ENCODE measurements around the gene FADS1.

The FADS1 gene

DNA sequence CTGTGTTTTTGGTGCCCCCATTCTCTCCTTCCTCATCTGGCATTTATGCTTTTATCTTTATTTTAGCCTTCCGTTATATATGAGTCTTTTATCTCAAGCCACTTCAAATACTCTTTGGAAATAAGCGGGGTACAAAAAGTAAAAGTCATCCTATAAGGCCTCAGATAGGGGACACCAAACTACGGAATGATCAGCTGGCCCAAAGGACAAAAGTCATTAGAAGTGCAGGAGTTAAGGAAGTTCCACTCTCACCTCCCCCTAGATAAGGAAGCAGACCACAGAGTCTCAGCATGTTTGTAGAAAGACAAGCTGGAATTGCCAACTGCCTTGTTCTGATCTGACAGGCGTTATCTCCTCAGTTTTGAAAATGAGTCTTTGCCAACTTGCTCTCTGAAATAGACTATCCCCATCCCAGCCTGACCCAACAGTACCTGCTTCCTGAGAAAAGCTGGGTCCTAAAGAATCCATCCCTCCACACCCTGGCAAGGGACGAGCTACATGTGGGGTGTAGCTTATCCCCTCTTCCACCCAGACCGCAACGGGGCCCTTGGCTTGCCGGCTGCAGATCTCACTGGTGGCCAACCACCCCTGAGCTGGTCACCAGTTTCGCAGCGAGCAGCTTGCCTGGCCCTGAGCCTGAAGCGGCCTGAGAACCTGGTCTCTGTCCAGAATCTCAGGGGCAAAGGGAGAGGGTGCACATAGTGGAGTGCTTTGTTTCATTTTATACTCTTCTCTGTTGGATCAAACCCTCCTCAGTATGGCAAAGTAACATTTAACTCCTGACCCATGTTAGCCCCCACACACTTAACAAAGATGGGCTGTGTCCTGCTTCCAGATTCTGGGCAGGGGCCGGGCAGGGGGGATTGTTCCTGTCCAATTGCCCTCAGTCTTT, 25.1 kb upstream of the FADS1 start:
- no peaks in the 10 kb centered on the region for H3K9me3 ChIP-seq (ENCODE audit: control insufficient read depth, low read depth, low read length)
- H3K27ac ChIP-seq (ENCODE audit: low read length), result no peak overlapping the region
- H3K4me1 ChIP-seq (ENCODE audit: control insufficient read depth, low read depth, low read length), result no peaks in the 10 kb centered on the region
- no peak overlapping the region for H3K9ac ChIP-seq (ENCODE audit: low read length)
- no peaks in the 10 kb centered on the region for H3K27me3 ChIP-seq (ENCODE audit: control insufficient read depth, insufficient read depth, low read length)
- H3K4me3 ChIP-seq (ENCODE audit: low read length), result no peak overlapping the region
- H3K36me3 ChIP-seq (ENCODE audit: control insufficient read depth, low read depth, low read length), result peaks cover 91% of the 10 kb centered on the region

DNA sequence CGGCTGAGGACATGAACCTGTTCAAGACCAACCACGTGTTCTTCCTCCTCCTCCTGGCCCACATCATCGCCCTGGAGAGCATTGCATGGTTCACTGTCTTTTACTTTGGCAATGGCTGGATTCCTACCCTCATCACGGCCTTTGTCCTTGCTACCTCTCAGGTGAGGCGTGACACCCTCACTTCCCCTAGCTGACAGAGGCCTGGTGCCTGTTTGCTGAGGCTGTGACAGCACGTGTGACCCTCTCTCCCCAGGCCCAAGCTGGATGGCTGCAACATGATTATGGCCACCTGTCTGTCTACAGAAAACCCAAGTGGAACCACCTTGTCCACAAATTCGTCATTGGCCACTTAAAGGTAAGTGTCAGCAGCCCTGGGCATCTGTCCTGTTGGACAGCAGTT, 23.6 kb upstream of the FADS1 start:
- H3K36me3 ChIP-seq (ENCODE audit: control insufficient read depth, low read depth, low read length), result peaks cover 80% of the 10 kb centered on the region
- H3K27ac ChIP-seq (ENCODE audit: low read length), result no peak overlapping the region
- peaks cover 3% of the 10 kb centered on the region for H3K4me1 ChIP-seq (ENCODE audit: control insufficient read depth, low read depth, low read length)
- no peaks in the 10 kb centered on the region for H3K27me3 ChIP-seq (ENCODE audit: control insufficient read depth, insufficient read depth, low read length)
- H3K9me3 ChIP-seq (ENCODE audit: control insufficient read depth, low read depth, low read length), result no peaks in the 10 kb centered on the region
- H3K9ac ChIP-seq (ENCODE audit: low read length), result no peak overlapping the region
- no peak overlapping the region for H3K4me3 ChIP-seq (ENCODE audit: low read length)

DNA sequence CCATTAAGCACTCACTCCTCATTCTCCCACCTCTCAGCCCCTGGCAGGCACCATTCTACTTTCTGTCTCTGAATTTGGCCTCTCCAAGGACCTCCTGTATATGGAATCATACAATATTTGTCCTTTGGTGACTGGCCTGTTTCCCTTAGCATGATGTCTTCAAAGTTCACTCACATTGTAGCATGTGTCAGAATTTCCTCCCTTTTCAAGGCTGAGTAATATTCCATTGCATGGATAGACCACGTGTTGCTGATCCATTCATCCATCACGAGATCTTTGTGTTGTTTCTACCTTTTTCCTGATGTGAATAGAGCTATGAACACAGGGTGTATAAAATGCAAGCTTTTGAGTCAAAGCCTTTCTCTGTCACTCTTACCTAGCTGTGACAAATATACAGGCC, 22.9 kb upstream of the FADS1 start:
- Histone ChIP-seq H3K9ac (ENCODE audit: low read length) (no peak overlapping the region), H3K9me3 (ENCODE audit: control insufficient read depth, low read depth, low read length) (no peaks in the 10 kb centered on the region), H3K27me3 (ENCODE audit: control insufficient read depth, insufficient read depth, low read length) (no peaks in the 10 kb centered on the region), H3K4me1 (ENCODE audit: control insufficient read depth, low read depth, low read length) (peaks cover 6% of the 10 kb centered on the region), H3K36me3 (ENCODE audit: control insufficient read depth, low read depth, low read length) (peaks cover 74% of the 10 kb centered on the region), H3K27ac (ENCODE audit: low read length) (no peak overlapping the region), H3K4me3 (ENCODE audit: low read length) (no peak overlapping the region)

DNA sequence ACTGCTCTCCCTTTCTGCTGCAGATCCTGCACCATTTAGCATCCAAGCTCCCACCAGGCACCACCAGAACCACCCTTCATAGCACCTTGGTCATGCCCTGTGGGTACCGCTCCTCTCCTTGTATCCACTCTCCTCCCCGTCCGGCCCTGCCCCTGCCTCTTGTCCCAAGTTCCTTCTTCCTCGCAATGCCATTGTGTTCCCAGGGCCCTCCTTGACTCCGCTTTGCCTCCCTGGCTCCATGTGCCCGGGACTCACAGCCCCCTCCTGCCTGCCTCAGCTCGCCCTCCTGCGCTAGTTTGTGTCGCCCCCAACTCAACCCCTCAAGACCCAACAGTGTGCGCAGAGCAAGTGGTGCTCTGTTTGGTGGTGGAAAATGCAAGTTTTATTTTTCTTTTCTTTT, 22.1 kb upstream of the FADS1 start:
- Histone ChIP-seq H3K36me3 (ENCODE audit: control insufficient read depth, low read depth, low read length) (peaks cover 66% of the 10 kb centered on the region), H3K9ac (ENCODE audit: low read length) (no peak overlapping the region), H3K4me1 (ENCODE audit: control insufficient read depth, low read depth, low read length) (peaks cover 13% of the 10 kb centered on the region), H3K27ac (ENCODE audit: low read length) (no peak overlapping the region), H3K9me3 (ENCODE audit: control insufficient read depth, low read depth, low read length) (no peaks in the 10 kb centered on the region), H3K4me3 (ENCODE audit: low read length) (no peak overlapping the region), H3K27me3 (ENCODE audit: control insufficient read depth, insufficient read depth, low read length) (no peaks in the 10 kb centered on the region)

DNA sequence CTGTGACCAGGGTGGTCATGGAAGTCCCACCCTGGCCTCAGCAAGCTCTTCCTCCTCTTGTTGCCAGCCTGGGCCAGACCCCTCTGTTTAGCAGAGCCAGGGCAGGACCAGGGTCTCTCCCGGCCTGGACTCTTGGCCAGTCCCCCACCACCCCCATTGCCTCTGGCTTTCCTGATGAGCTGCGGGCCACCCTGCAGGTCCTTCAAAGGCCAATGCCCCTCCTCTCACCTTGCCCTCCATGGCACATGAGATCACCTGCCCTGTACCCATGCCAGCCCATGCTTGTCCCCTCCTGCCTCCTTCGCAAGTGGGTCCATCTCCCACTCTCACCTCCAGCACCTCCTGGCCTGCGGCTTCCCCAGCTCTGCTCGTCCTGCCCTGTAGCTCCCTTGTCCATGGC, 21.7 kb upstream of the FADS1 start:
- Histone ChIP-seq H3K27ac (ENCODE audit: low read length) (no peak overlapping the region), H3K9me3 (ENCODE audit: control insufficient read depth, low read depth, low read length) (no peaks in the 10 kb centered on the region), H3K4me3 (ENCODE audit: low read length) (no peak overlapping the region), H3K36me3 (ENCODE audit: control insufficient read depth, low read depth, low read length) (peaks cover 61% of the 10 kb centered on the region), H3K27me3 (ENCODE audit: control insufficient read depth, insufficient read depth, low read length) (no peaks in the 10 kb centered on the region), H3K9ac (ENCODE audit: low read length) (no peak overlapping the region), H3K4me1 (ENCODE audit: control insufficient read depth, low read depth, low read length) (peaks cover 17% of the 10 kb centered on the region)

DNA sequence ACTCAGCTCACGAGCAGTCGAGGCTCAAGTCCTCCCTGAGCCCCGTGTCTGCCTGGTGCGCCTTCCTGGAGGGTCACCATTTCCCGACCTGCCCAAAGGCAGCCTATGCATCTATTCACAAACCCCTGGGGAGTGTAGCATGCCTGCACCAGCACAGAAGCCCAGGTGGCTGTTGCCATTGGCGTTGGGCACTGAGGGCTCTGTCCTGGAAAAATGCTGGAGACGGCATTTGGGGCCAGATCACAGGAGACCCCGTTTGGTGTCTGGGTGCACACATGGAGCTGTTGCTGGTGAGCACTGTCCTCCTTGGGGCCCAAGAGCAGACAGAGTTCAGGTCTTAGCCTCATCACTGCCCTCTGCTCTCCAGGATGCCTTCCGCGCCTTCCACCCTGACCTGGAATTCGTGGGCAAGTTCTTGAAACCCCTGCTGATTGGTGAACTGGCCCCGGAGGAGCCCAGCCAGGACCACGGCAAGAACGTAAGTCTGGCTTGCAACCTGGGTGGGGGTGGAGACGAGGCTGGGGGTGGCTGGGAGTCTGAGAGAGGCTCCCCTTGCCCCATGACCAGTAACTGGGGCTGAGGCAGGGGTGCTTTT, 20.7 kb upstream of the FADS1 start:
- Histone ChIP-seq H3K4me1 (ENCODE audit: control insufficient read depth, low read depth, low read length) (peaks cover 27% of the 10 kb centered on the region), H3K4me3 (ENCODE audit: low read length) (no peak overlapping the region), H3K9me3 (ENCODE audit: control insufficient read depth, low read depth, low read length) (no peaks in the 10 kb centered on the region), H3K27ac (ENCODE audit: low read length) (no peak overlapping the region), H3K27me3 (ENCODE audit: control insufficient read depth, insufficient read depth, low read length) (no peaks in the 10 kb centered on the region), H3K36me3 (ENCODE audit: control insufficient read depth, low read depth, low read length) (peaks cover 55% of the 10 kb centered on the region), H3K9ac (ENCODE audit: low read length) (no peak overlapping the region)

DNA sequence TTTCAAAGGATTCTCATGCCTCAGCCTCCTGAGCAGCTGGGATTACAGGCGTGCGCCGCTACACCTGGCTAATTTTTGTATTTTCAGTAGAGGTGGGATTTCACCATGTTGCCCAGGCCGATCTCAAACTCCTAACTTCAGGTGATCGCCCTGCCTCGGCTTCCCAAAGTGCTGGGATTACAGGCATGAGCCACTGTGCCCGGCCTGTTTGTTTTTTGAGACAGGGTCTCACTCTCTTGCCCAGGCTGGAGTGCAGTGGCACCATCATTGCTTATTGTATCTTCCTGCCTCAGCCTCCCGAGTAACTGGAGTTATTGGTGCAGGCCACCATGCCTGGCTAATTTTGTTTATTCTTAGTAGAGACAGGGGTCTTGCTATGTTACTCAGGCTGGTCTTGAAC, 19.4 kb upstream of the FADS1 start:
- no peaks in the 10 kb centered on the region for H3K27me3 ChIP-seq (ENCODE audit: control insufficient read depth, insufficient read depth, low read length)
- H3K36me3 ChIP-seq (ENCODE audit: control insufficient read depth, low read depth, low read length), result peaks cover 47% of the 10 kb centered on the region
- no peak overlapping the region for H3K4me3 ChIP-seq (ENCODE audit: low read length)
- no peak overlapping the region for H3K27ac ChIP-seq (ENCODE audit: low read length)
- no peak overlapping the region for H3K9ac ChIP-seq (ENCODE audit: low read length)
- no peaks in the 10 kb centered on the region for H3K9me3 ChIP-seq (ENCODE audit: control insufficient read depth, low read depth, low read length)
- H3K4me1 ChIP-seq (ENCODE audit: control insufficient read depth, low read depth, low read length), result peaks cover 38% of the 10 kb centered on the region

DNA sequence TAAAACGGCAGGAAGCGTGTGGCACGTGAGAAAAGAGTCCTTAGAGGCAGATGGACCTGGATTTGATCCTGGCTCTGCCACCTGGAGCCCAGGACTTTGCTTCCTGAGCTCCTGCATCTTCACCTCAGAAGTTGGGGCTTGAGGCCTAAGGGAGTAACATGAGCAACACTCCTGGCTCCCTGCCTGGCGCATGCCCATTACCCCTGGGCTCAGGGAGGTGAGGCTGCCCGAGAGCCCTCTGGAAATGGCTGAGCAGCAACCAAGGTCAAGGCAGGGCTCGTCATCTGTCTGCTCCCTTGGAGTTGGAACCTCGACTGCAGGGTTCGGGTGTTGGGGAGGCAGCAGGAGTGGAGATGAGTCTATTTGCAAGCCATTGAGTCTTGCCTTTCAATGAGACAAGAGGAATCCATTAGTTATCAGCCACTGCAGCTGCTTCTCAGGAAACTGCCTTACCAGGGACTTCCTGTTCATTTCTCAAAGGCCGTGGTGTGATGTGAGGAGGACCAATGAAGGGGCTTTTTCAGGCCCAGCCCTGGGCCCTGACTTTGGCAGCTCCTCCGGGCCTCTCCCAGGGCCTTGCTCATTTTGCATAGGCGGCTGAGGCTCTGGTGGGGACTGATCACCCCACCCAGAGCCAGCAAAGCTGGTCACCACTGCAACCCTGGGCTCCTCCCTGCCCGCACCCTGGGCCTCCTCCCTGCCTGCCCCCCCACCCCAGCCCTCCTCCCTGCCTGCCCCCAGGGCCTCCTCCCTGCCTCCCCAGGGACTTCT, 17.7 kb upstream of the FADS1 start:
- Histone ChIP-seq H3K4me1 (ENCODE audit: control insufficient read depth, low read depth, low read length) (peaks cover 54% of the 10 kb centered on the region), H3K27me3 (ENCODE audit: control insufficient read depth, insufficient read depth, low read length) (no peaks in the 10 kb centered on the region), H3K9ac (ENCODE audit: low read length) (no peak overlapping the region), H3K9me3 (ENCODE audit: control insufficient read depth, low read depth, low read length) (no peaks in the 10 kb centered on the region), H3K36me3 (ENCODE audit: control insufficient read depth, low read depth, low read length) (peaks cover 30% of the 10 kb centered on the region), H3K4me3 (ENCODE audit: low read length) (no peak overlapping the region), H3K27ac (ENCODE audit: low read length) (no peak overlapping the region)

DNA sequence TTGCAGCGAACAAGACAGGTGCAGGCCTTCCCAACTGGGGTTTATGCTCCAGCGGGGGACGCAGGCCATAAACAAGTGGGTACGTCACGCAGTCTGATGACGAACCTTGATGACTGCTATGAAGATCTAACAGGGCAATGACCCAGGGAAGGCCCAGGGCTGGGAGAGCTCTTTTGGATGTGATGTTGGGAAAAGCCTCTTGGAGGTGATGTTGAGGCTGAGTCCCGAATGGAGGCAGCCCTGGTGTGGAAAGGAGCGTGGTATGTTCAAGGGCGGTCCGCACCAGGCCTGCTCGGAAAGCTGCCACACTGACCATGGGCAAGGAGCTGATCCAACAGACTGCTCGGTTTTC, 17.1 kb upstream of the FADS1 start:
- Histone ChIP-seq H3K4me3 (ENCODE audit: low read length) (no peak overlapping the region), H3K36me3 (ENCODE audit: control insufficient read depth, low read depth, low read length) (peaks cover 26% of the 10 kb centered on the region), H3K27ac (ENCODE audit: low read length) (no peak overlapping the region), H3K9ac (ENCODE audit: low read length) (no peak overlapping the region), H3K4me1 (ENCODE audit: control insufficient read depth, low read depth, low read length) (peaks cover 54% of the 10 kb centered on the region), H3K9me3 (ENCODE audit: control insufficient read depth, low read depth, low read length) (no peaks in the 10 kb centered on the region), H3K27me3 (ENCODE audit: control insufficient read depth, insufficient read depth, low read length) (no peaks in the 10 kb centered on the region)

DNA sequence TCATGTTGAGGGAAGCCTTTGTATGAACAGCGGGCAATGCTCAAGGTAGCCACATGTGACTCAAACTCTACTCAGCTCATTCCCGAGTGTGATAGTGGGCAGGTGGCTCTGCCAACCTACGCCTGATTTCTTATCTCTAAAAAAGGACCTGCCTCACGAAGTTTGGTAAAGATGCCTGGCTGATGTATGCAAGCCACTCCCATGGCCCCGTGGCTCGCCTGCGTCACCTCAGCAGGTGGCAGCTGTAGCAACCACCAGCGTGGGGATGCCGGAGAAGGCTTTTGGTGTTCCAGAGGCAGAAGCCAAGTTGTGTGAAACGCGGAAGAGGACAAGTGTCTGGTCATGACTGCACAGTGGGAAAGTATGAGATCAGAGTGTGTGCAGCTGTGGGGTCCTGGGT, 16.7 kb upstream of the FADS1 start:
- H3K4me3 ChIP-seq (ENCODE audit: low read length), result no peak overlapping the region
- H3K9ac ChIP-seq (ENCODE audit: low read length), result no peak overlapping the region
- H3K27ac ChIP-seq (ENCODE audit: low read length), result no peak overlapping the region
- no peaks in the 10 kb centered on the region for H3K9me3 ChIP-seq (ENCODE audit: control insufficient read depth, low read depth, low read length)
- H3K4me1 ChIP-seq (ENCODE audit: control insufficient read depth, low read depth, low read length), result peaks cover 54% of the 10 kb centered on the region
- H3K27me3 ChIP-seq (ENCODE audit: control insufficient read depth, insufficient read depth, low read length), result no peaks in the 10 kb centered on the region
- peaks cover 22% of the 10 kb centered on the region for H3K36me3 ChIP-seq (ENCODE audit: control insufficient read depth, low read depth, low read length)

DNA sequence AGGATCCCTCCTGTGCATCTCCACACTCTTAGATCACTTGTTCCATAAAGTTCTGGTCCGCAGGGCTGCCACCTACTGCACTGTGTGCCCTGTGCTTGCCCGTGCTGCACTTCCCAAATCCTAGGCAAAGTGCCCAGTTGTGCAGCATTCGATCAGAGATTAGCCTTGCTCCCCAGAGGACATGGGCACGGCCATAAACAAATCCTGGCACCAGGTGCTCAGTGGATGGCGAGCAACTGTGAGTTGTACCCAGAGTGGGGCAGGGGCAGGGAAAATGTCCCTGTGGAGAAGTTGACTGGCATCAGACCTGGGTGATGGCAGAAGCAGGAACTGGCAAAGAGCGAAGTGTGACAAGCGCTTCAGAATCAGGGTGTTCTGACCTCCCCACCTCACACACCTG, 16.0 kb upstream of the FADS1 start:
- H3K36me3 ChIP-seq (ENCODE audit: control insufficient read depth, low read depth, low read length), result peaks cover 15% of the 10 kb centered on the region
- H3K9ac ChIP-seq (ENCODE audit: low read length), result no peak overlapping the region
- no peaks in the 10 kb centered on the region for H3K9me3 ChIP-seq (ENCODE audit: control insufficient read depth, low read depth, low read length)
- H3K27ac ChIP-seq (ENCODE audit: low read length), result no peak overlapping the region
- H3K4me3 ChIP-seq (ENCODE audit: low read length), result no peak overlapping the region
- H3K4me1 ChIP-seq (ENCODE audit: control insufficient read depth, low read depth, low read length), result peaks cover 54% of the 10 kb centered on the region
- no peaks in the 10 kb centered on the region for H3K27me3 ChIP-seq (ENCODE audit: control insufficient read depth, insufficient read depth, low read length)
